ENCODE data around the gene NUP210L.

NUP210L gene

DNA sequence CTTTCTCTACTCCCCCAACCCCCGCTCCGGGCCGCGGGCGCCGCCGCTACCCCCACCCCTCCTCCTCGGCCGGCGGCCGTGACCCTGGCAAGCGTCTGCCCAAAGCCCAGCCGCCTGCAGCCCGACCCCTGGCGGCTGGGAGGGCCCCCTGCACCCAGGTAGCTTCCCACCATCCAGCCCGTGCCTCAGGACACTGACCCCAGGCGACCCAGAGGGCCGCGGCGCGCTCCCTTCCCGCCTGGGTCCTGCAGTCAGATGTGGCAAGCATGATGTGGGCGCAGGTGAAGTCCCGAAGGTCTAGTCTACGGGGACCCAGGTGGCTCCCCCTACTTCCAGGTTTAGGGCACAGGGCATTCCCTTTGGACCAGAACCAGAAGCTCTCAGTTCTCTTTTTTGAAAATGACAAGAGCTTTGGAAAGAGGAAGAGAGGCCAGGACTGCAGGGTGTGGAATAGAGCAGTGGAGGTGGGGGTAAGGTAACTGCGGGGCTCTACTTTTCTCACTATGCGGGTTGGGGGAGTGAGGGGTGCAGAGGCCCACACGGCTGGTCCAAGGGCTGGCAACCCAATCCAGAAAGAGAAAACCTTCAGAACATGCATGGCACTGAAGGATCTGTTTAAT lies 208.1 kb downstream of the NUP210L start, which contains the start of gene DENND4B (continued):
- no peak for TF ChIP-seq ZNF645 (tag by site-specific recombination; IDR thresholded peaks at IDR 0.05)
- 0 out of 2 replicates have a peak, but pooled peaks have one; percentile 17 for TF ChIP-seq ZNF24 (tag by site-specific recombination; IDR thresholded peaks at IDR 0.05)
- no peak for TF ChIP-seq MEIS1 (CRISPR knock-in tag; IDR thresholded peaks at IDR 0.05; ENCODE audit: borderline replicate concordance)
- no peak for TF ChIP-seq KLF1 (tag by site-specific recombination; IDR thresholded peaks at IDR 0.05)
- no peak for TF ChIP-seq TRIM28 (IDR thresholded peaks at IDR 0.05; ENCODE audit: borderline replicate concordance, low read length)
- TF ChIP-seq, protein P1, sequence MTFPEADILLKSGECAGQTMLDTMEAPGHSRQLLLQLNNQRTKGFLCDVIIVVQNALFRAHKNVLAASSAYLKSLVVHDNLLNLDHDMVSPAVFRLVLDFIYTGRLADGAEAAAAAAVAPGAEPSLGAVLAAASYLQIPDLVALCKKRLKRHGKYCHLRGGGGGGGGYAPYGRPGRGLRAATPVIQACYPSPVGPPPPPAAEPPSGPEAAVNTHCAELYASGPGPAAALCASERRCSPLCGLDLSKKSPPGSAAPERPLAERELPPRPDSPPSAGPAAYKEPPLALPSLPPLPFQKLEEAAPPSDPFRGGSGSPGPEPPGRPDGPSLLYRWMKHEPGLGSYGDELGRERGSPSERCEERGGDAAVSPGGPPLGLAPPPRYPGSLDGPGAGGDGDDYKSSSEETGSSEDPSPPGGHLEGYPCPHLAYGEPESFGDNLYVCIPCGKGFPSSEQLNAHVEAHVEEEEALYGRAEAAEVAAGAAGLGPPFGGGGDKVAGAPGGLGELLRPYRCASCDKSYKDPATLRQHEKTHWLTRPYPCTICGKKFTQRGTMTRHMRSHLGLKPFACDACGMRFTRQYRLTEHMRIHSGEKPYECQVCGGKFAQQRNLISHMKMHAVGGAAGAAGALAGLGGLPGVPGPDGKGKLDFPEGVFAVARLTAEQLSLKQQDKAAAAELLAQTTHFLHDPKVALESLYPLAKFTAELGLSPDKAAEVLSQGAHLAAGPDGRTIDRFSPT (tag by site-specific recombination; IDR thresholded peaks at IDR 0.05): peak; percentile 77
- no peak for TF ChIP-seq ZNF37A (tag by site-specific recombination; IDR thresholded peaks at IDR 0.05)
- no peak for TF ChIP-seq ZNF670 (tag by site-specific recombination; IDR thresholded peaks at IDR 0.05; ENCODE audit: low read depth)
- no peak for TF ChIP-seq ZNF596 (tag by site-specific recombination; IDR thresholded peaks at IDR 0.05)
- TF ChIP-seq ZNF707 (tag by site-specific recombination; IDR thresholded peaks at IDR 0.05): no peak
- no peak for TF ChIP-seq WT1 (tag by site-specific recombination; IDR thresholded peaks at IDR 0.05)
- TF ChIP-seq ZNF18 (tag by site-specific recombination; IDR thresholded peaks at IDR 0.05): no peak
- TF ChIP-seq HOXC10 (CRISPR knock-in tag; IDR thresholded peaks at IDR 0.05): no peak
- no peak for TF ChIP-seq EGR2 (tag by site-specific recombination; IDR thresholded peaks at IDR 0.05; ENCODE audit: low read depth)
- TF ChIP-seq ZNF174 (tag by site-specific recombination; IDR thresholded peaks at IDR 0.05): no peak
- TF ChIP-seq ZNF433 (tag by site-specific recombination; IDR thresholded peaks at IDR 0.05; ENCODE audit: low read depth): no peak
- TF ChIP-seq ZNF530 (tag by site-specific recombination; IDR thresholded peaks at IDR 0.05; ENCODE audit: low read depth): no peak
- TF ChIP-seq ZNF768 (tag by site-specific recombination; IDR thresholded peaks at IDR 0.05): no peak
- TF ChIP-seq OSR2 (tag by site-specific recombination; IDR thresholded peaks at IDR 0.05): no peak
- no peak for TF ChIP-seq ZNF677 (tag by site-specific recombination; IDR thresholded peaks at IDR 0.05)
- TF ChIP-seq GLI4 (tag by site-specific recombination; IDR thresholded peaks at IDR 0.05): no peak
- TF ChIP-seq SP7 (tag by site-specific recombination; IDR thresholded peaks at IDR 0.05): peak; percentile 49; the same call in 1 of the 2 replicates
- no peak for TF ChIP-seq ZFP3 (tag by site-specific recombination; IDR thresholded peaks at IDR 0.05; ENCODE audit: low read depth)
- TF ChIP-seq ZNF184 (tag by site-specific recombination; IDR thresholded peaks at IDR 0.05): 0 out of 2 replicates have a peak, but pooled peaks have one; percentile 32
- TF ChIP-seq SCRT2 (tag by site-specific recombination; IDR thresholded peaks at IDR 0.05): no peak
- TF ChIP-seq ZNF624 (tag by site-specific recombination; IDR thresholded peaks at IDR 0.05): no peak
- TF ChIP-seq SCRT1 (tag by site-specific recombination; IDR thresholded peaks at IDR 0.05; ENCODE audit: borderline replicate concordance): no peak
- TF ChIP-seq ZBTB8A (tag by site-specific recombination; IDR thresholded peaks at IDR 0.05): no peak
- peak; percentile 71 for TF ChIP-seq ZEB2 (tag by site-specific recombination; IDR thresholded peaks at IDR 0.05)
- peak; percentile 28; the same call in 1 of the 2 replicates for TF ChIP-seq ZBTB48 (tag by site-specific recombination; IDR thresholded peaks at IDR 0.05)
- TF ChIP-seq ZBTB1 (tag by site-specific recombination; IDR thresholded peaks at IDR 0.05): no peak
- TF ChIP-seq ZNF521 (tag by site-specific recombination; IDR thresholded peaks at IDR 0.05): no peak
- TF ChIP-seq ZNF518A (tag by site-specific recombination; conservative IDR thresholded peaks at IDR 0.05; ENCODE audit: low read depth): no peak
- no peak for TF ChIP-seq ZNF114 (tag by site-specific recombination; IDR thresholded peaks at IDR 0.05)
